H1 (cell line): ENCODE data around the gene TBX2.

Experiments
- CHD2 ChIP-seq: IDR thresholded peaks from 2 replicates; pipeline ENCODE4 v1.6.1; 2012; ENCODE audit warnings: low read length, improper control_type of control experiment
- YY1 ChIP-seq: IDR thresholded peaks from 2 replicates; pipeline ENCODE4 v1.6.1; 2011; ENCODE audit warnings: low read depth, mild to moderate bottlenecking, low read length
- TF ChIP-seq, protein P1 (sequence below), 3 experiments: IDR thresholded peaks; 1 replicate in 2 of 3; 2 replicates in 1 of 3; pipeline versions ENCODE4 v1.5.1 to v1.6.1; 2011; ENCODE audit warnings: low read length in 3 of 3, mild to moderate bottlenecking in 3 of 3, inconsistent platforms in 2 of 3, low read depth in 1 of 3, moderate library complexity in 1 of 3; ENCODE audit not compliant: insufficient read depth in 1 of 3; ENCODE audit errors: control extremely low read depth in 1 of 3

DNA sequence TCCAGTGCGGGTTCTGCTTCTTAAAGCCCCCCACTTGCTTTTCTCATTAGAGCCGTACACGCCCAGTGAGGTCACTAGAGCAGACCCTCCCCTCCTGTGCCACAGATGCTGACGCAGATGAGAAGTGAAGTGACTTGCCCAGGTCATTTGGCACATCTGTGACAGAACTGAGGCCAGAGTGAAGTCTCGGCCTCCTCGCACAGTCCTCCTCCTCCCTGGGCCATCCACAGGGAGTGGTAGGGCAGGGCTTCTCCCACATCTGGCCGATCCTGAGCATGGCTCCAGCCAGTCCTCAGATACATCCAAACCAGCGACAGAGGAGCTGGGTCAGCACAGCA, 15.3 kb upstream of the TBX2 start:
- TF ChIP-seq, protein P1, sequence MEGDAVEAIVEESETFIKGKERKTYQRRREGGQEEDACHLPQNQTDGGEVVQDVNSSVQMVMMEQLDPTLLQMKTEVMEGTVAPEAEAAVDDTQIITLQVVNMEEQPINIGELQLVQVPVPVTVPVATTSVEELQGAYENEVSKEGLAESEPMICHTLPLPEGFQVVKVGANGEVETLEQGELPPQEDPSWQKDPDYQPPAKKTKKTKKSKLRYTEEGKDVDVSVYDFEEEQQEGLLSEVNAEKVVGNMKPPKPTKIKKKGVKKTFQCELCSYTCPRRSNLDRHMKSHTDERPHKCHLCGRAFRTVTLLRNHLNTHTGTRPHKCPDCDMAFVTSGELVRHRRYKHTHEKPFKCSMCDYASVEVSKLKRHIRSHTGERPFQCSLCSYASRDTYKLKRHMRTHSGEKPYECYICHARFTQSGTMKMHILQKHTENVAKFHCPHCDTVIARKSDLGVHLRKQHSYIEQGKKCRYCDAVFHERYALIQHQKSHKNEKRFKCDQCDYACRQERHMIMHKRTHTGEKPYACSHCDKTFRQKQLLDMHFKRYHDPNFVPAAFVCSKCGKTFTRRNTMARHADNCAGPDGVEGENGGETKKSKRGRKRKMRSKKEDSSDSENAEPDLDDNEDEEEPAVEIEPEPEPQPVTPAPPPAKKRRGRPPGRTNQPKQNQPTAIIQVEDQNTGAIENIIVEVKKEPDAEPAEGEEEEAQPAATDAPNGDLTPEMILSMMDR (IDR thresholded peaks at IDR 0.05; ENCODE audit: control extremely low read depth in 1 of 3, insufficient read depth in 1 of 3, low read depth in 1 of 3, low read length in 3 of 3): no peak
- TF ChIP-seq YY1 (no peak), CHD2 (no peak)
